ENCODE data around the gene COQ7. TPM values are rescaled to one million over a fixed set of nuclear protein-coding genes. Genes with fewer than 3 reads are reported as not detected.
A peak's percentile ranks its signal among the peaks of the same experiment; 100 is the strongest.

The COQ7 gene
- total RNA-seq, 1 experiment from 2014 or later: 19.8 TPM

- DNase-seq (ENCODE audit: low read depth): peak; percentile 93
Observed at GRCh38 chr16:19086322-19087199, 19.1 kb downstream of the COQ7 start.

GRCh38 chr16:19088341-19088916 lies 21.0 kb downstream of the COQ7 start:
- DNase-seq (ENCODE audit: low read depth): no peak

GRCh38 chr16:19089410-19089955 lies 22.1 kb downstream of the COQ7 start:
- no peak for DNase-seq (ENCODE audit: low read depth)

- DNase-seq (ENCODE audit: low read depth): no peak
Observed at GRCh38 chr16:19090916-19091315, 23.5 kb downstream of the COQ7 start.

DNA sequence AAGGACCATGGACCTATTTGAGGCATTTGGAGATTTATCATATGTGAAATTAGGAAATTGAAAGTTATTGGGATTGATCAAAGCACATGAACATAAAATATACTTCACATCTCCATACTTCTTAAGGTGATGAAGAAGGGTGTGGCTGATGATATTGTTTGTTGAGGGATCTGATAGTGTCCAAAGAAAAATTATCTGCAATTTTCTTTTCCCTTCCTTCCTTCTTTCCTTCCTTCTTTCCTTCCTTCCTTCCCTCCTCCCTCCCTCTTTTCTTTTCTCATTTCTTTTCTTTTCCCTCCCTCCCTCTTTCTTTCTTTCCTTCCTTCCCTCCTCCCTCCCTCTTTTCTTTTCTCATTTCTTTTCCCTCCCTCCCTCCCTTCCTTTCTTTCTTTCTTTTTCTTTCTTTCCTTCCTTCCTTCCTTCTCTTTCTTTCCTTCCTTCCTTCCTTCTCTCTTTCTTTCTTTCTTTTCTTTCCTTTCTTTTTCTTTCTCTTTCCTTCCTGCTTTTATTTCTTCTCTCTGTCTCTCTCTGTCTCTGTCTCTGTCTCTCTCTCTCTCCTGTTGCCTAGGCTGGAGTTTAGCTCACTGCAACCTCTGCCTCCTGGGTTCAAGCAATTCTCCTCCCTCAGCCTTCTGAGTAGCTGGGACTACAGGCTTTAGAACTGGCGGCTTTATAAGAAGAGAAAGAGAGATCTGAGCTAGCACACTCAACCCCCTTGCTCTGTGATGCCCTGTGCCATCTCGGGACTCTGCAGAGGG lies 25.4 kb downstream of the COQ7 start:
- DNase-seq (ENCODE audit: low read depth): no peak

DNA sequence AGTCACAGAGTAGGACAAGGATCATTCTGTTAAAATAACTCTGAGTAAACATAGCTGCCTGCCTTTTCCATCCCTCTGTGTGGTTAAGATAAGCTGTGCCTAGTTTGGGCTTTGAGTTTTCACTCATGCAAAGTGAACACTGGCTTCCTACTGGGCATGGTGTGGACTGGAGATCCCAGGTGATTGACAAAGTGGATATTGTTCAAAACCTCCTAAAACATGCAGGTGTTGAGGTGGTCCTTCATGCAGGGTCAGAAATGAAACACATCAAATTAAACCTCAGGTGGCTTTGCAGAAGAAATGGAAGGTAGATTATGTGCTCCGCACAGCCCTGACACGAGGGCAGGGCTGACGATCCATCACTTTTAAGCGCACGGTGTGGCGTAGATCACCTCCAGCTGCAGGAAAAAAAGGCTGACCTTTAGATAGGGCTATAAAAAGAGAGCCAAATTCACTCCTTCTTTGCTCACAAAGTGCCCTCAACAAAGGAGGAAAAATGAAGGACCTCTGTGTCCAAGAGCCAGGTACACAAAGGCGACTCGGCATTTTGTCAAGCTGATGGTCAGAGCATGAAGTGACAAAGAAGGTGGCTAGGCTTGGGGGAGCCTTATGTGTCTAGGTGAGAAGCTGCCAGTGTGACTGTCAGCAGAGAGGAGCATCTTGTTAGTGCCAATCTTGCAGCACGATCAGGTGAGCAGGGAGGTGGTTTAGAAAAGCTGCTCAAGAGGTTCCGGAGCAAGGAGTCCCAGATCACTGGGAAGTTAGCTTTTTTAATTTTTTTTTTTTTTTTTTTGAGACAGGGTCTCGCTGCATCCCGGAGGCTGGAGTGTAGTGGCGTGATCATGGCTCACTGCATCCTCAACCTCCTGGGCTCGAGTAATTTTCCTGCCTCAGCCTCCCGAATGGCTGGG lies 26.5 kb downstream of the COQ7 start:
- no peak for DNase-seq (ENCODE audit: low read depth)

DNA sequence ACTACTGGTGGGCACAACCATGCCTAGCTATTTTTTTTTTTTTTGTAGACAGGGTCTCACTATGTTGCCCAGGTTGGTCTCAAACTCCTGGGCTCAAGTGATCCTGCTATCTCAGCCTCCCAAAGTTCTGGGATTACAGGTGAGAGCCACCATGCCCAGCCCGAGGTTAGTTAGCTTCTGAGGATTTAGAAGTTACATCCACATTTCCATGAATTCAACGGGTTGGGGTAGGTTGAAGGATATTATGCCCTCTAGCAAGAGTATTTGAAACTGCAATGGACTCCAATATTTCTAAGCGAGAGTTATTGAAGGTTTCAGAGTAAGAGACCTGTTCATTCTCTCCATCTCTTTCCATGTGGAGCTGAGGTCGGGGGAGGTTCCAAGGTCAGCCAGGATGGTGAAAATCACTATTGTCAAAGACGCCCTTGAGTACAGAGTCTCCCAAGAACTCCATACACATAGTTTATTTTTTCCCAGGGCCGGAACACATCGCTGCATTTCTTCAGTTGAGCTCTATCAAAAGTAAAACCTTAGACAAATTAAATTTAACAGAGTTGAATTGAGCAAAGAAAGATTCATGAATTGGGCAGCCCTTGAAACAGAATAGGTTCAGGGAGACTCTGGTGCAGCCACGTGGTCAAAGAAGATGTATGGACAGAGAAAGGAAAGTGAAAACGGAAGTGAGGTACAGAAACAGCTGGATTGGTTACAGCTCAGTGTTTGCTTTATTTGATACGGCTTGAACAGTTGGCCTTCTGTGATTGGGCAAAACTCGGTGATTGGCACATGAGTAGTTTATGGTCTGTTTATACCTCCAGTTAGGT lies 27.3 kb downstream of the COQ7 start:
- DNase-seq (ENCODE audit: low read depth): peak; percentile 38

DNA sequence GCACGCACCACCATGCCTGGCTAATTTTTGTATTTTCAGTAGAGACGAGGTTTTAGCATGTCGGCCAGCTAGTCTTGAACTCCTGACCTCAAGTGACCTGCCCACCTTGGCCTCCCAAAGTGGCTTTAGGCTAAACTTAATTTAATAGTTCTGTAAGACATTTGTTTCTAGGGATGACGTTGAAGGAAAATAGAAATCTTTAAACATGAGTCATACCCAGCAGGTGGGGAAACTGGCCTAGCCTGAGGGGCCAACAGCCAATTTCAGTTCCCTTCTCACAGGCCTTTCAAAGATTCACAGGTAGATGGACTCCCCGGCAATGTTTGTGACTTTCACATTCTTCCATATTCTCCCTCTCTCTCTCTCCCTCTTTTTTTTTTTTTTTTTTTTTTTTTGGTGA lies 28.2 kb downstream of the COQ7 start:
- peak; percentile 64 for DNase-seq (ENCODE audit: low read depth)

DNA sequence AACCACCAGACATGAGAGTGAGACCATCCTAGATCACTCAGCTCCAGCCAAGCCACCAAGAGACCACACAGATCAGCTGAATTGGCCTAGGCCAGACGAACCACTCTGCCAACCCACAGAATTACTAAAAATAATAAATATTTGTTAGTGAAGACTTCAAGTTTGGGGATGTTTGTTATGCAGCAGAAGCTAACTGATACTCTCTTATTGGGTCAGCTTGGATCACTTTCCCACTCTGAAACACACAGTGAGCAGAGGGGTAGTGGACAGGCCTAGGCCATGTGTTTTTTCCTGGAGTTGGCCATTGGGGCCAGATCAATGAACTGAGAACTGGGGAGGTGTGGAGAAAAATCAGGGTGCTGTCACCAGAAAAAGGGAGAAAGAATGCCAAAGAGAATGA lies 30.8 kb downstream of the COQ7 start:
- DNase-seq (ENCODE audit: low read depth): no peak

- DNase-seq (ENCODE audit: low read depth): no peak
Observed at GRCh38 chr16:19102187-19102872, 34.9 kb downstream of the COQ7 start.

DNA sequence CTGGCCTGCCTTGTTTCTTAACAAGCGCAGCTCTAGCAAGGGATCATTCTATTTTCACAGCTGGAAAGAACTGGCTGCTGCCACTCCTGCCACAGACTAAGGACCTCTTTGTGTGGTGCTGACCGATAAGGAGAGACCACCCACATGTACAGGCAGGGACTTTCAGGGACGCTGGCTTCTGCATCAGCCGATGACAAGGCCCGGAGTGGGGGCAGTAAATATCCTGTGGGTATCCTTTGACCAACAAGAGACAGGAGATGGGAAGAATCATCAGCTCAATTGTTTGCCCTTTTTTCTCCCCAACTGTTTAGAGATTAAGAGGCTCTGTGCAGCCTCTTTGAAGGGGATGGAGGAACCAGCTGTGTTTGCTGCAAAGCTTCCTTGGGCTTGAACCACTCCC lies 37.2 kb downstream of the COQ7 start:
- DNase-seq (ENCODE audit: low read depth): no peak

GRCh38 chr16:19105131-19105530 lies 37.7 kb downstream of the COQ7 start:
- no peak for DNase-seq (ENCODE audit: low read depth)

GRCh38 chr16:19105891-19106624 lies 38.6 kb downstream of the COQ7 start:
- no peak for DNase-seq (ENCODE audit: low read depth)

DNA sequence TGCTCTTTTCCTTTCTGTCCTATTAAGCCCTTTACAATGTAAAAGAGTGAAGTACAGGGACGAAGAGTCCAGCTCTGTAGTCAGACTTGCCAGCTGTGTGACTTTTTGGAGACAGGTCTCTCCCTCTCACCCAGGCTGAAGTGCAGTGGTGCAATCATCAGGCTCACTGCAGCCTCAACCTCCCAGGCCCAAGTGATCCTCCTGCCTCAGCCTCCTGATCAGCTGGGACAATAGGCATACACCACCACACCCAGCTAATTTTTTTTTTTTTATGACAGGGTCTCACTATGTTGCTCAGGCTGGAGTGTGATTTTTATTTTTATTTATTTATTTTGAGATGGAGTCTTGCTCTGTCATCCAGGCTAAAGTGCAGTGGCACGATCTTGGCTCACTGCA lies 39.2 kb downstream of the COQ7 start:
- DNase-seq (ENCODE audit: low read depth): no peak

- no peak for DNase-seq (ENCODE audit: low read depth)
Observed at GRCh38 chr16:19108409-19109287, 41.2 kb downstream of the COQ7 start.

DNA sequence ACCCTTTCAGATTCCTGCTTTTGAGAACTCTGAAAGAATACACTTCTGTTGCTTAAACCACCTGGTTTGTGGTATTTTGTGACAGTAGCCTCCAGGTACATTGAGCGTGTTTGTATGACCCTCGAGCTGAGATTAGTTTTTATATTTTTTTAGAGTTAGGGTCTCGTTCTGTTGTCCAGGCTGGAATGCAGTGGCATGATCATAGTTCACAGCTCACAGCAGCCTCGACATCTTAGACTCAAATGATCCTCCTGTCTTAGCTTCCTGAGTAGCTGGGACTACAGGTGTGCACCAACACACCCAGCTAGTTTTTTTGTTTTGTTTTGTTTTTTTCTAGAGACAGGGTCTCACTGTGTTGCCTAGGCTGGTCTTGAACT lies 41.9 kb downstream of the COQ7 start:
- DNase-seq (ENCODE audit: low read depth): no peak

GRCh38 chr16:19110537-19111360 lies 43.3 kb downstream of the COQ7 start:
- DNase-seq (ENCODE audit: low read depth): no peak
